ENCODE results near the gene EVA1C. TPM values are rescaled to one million over a fixed set of nuclear protein-coding genes. Genes with fewer than 3 reads are reported as not detected.

EVA1C gene
- total and polyA plus RNA-seq, 9 of the 15 experiments (the other 6 are each of a cell fraction or from before 2014, with no cell fraction given) = 0.22 TPM; not detected in 8

DNA sequence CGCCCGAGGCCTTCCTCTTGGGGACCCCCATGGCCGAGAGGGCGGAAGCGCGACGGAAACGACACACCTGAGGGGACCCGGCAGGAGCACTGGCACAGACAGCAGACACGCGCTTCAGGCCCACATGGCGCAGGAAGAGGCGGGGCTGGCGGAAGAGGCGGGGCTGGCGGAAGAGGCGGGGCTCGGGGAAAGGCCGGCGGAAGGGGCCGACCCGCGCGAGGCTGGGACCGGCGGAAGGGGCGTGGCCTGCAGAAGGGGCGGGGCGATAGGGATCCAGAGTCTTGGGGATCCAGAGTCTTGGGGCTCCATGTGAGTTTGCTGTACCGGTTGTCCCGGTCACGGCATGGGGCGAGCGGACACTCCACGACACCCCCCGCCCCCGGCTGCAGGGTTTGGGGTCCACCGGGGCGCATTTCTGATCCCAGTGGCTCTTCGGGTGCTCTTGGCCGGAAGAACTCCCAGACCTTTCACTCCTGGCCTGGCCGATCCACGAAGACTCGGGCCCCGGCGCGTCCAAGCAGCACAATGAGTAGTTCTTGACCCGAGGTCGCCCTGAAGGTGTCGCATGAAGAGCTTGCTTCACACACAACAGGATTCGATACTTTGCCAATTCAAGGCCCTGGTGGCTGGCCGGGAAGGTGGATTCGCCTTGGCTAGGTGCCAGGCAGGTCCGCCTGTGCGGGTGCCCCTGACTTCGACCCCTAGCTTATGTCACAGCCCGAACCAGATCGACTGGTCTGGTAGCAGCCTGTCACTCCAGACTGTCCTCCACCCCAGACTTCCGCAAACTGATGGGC lies 19.4 kb upstream of the EVA1C start, which contains the start of gene URB1 (continued):
- TF ChIP-seq, protein P1, sequence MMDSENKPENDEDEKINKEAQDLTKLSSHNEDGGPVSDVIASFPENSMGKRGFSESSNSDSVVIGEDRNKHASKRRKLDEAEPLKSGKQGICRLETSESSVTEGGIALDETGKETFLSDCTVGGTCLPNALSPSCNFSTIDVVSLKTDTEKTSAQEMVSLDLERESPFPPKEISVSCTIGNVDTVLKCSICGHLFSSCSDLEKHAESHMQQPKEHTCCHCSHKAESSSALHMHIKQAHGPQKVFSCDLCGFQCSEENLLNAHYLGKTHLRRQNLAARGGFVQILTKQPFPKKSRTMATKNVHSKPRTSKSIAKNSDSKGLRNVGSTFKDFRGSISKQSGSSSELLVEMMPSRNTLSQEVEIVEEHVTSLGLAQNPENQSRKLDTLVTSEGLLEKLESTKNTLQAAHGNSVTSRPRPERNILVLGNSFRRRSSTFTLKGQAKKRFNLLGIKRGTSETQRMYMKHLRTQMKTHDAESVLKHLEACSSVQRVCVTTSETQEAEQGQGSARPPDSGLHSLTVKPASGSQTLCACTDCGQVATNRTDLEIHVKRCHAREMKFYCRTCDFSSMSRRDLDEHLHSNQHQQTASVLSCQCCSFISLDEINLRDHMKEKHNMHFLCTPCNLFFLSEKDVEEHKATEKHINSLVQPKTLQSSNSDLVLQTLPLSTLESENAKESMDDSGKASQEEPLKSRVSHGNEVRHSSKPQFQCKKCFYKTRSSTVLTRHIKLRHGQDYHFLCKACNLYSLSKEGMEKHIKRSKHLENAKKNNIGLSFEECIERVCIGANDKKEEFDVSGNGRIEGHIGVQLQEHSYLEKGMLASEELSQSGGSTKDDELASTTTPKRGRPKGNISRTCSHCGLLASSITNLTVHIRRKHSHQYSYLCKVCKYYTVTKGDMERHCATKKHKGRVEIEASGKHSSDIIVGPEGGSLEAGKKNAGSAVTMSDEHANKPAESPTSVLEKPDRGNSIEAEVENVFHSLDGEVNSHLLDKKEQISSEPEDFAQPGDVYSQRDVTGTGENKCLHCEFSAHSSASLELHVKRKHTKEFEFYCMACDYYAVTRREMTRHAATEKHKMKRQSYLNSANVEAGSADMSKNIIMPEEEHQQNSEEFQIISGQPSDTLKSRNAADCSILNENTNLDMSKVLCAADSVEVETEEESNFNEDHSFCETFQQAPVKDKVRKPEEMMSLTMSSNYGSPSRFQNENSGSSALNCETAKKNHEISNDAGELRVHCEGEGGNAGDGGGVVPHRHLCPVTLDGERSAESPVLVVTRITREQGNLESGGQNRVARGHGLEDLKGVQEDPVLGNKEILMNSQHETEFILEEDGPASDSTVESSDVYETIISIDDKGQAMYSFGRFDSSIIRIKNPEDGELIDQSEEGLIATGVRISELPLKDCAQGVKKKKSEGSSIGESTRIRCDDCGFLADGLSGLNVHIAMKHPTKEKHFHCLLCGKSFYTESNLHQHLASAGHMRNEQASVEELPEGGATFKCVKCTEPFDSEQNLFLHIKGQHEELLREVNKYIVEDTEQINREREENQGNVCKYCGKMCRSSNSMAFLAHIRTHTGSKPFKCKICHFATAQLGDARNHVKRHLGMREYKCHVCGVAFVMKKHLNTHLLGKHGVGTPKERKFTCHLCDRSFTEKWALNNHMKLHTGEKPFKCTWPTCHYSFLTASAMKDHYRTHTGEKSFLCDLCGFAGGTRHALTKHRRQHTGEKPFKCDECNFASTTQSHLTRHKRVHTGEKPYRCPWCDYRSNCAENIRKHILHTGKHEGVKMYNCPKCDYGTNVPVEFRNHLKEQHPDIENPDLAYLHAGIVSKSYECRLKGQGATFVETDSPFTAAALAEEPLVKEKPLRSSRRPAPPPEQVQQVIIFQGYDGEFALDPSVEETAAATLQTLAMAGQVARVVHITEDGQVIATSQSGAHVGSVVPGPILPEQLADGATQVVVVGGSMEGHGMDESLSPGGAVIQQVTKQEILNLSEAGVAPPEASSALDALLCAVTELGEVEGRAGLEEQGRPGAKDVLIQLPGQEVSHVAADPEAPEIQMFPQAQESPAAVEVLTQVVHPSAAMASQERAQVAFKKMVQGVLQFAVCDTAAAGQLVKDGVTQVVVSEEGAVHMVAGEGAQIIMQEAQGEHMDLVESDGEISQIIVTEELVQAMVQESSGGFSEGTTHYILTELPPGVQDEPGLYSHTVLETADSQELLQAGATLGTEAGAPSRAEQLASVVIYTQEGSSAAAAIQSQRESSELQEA (IDR thresholded peaks at IDR 0.05; ENCODE audit: low read depth) = no peak; the same call in 1 of the 2 replicates
- no peak for TF ChIP-seq TRIM24 (IDR thresholded peaks at IDR 0.05)
- TF ChIP-seq ZFX (CRISPR knock-in tag; IDR thresholded peaks at IDR 0.05) = peak; percentile 83
- TF ChIP-seq HEY1 (CRISPR knock-in tag; IDR thresholded peaks at IDR 0.05; ENCODE audit: borderline replicate concordance) = no peak
- TF ChIP-seq, protein P2, sequence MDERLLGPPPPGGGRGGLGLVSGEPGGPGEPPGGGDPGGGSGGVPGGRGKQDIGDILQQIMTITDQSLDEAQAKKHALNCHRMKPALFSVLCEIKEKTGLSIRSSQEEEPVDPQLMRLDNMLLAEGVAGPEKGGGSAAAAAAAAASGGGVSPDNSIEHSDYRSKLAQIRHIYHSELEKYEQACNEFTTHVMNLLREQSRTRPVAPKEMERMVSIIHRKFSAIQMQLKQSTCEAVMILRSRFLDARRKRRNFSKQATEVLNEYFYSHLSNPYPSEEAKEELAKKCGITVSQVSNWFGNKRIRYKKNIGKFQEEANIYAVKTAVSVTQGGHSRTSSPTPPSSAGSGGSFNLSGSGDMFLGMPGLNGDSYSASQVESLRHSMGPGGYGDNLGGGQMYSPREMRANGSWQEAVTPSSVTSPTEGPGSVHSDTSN (CRISPR knock-in tag; IDR thresholded peaks at IDR 0.05; ENCODE audit: low read depth) = peak; percentile 71
- TF ChIP-seq, protein P2 (tag; conservative IDR thresholded peaks at IDR 0.05; ENCODE audit: low read depth) = peak; percentile 60
- peak; percentile 12; the same call in 1 of the 2 replicates for TF ChIP-seq ZBED1 (IDR thresholded peaks at IDR 0.05)
- TF ChIP-seq ZNF57 (CRISPR knock-in tag; IDR thresholded peaks at IDR 0.05) = no peak
- TF ChIP-seq, protein P3, sequence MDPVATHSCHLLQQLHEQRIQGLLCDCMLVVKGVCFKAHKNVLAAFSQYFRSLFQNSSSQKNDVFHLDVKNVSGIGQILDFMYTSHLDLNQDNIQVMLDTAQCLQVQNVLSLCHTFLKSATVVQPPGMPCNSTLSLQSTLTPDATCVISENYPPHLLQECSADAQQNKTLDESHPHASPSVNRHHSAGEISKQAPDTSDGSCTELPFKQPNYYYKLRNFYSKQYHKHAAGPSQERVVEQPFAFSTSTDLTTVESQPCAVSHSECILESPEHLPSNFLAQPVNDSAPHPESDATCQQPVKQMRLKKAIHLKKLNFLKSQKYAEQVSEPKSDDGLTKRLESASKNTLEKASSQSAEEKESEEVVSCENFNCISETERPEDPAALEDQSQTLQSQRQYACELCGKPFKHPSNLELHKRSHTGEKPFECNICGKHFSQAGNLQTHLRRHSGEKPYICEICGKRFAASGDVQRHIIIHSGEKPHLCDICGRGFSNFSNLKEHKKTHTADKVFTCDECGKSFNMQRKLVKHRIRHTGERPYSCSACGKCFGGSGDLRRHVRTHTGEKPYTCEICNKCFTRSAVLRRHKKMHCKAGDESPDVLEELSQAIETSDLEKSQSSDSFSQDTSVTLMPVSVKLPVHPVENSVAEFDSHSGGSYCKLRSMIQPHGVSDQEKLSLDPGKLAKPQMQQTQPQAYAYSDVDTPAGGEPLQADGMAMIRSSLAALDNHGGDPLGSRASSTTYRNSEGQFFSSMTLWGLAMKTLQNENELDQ (CRISPR knock-in tag; IDR thresholded peaks at IDR 0.05; ENCODE audit: borderline replicate concordance) = no peak
- 0 out of 2 replicates have a peak, but pooled peaks have one; percentile 6 for TF ChIP-seq ZNF133 (CRISPR knock-in tag; IDR thresholded peaks at IDR 0.05)
- TF ChIP-seq CREM (IDR thresholded peaks at IDR 0.05; ENCODE audit: low read depth) = 0 out of 2 replicates have a peak, but pooled peaks have one; percentile 7
